IMR-90 (cell line): ENCODE results near the gene AKR1C2. TPM values are rescaled to one million over a fixed set of nuclear protein-coding genes. Genes with fewer than 3 reads are reported as not detected.
"Not testable (repeated sequence)": the region's sequence is repeated elsewhere in the genome, so short reads cannot be mapped to it uniquely, and the experiment has no call there.

Source experiments
- ATAC-seq: fragments of 200-7000 bp; cut with Tn5 transposase; 2 replicates; pipeline ENCODE4 v1.9.1; 2020; ENCODE audit warnings: low read depth, mild to moderate bottlenecking, moderate library complexity
- BruUV-seq: library from RNA; stranded (reverse); fragments of 400-500 nt; replicated peaks from 2 replicates; lab custom pipeline; 2021; lab: Mats Ljungman, UMichigan
- CTCF ChIA-PET: fragments of 300-600 bp; formaldehyde crosslinking; extraction: SDS; loops from one replicate; lab custom pipeline; 2021; ENCODE audit warnings: antibody characterized with exemption; lab: Yijun Ruan, JAX
- POLR2A ChIA-PET: fragments of 300-600 bp; sonication (Branson Sonifier 250); formaldehyde crosslinking; loops from one replicate; lab custom pipeline; 2022; ENCODE audit warnings: antibody characterized with exemption; ENCODE audit not compliant: unreplicated experiment; lab: Charles Lee
- DNase-seq: peaks from one replicate; pipeline ENCODE4 v3.0.0; 2013
- H2AFZ ChIP-seq: replicated peaks from 2 replicates; pipeline ENCODE3; 2013; ENCODE audit warnings: low read length, mild to moderate bottlenecking; ENCODE audit not compliant: poor library complexity
- H2AK5ac ChIP-seq: 2 replicates; pipeline ENCODE4 v1.6.1; 2013; ENCODE audit warnings: low read depth, low read length, inconsistent platforms
- H2AK9ac ChIP-seq: replicated peaks from 2 replicates; pipeline ENCODE3; 2013; ENCODE audit warnings: mild to moderate bottlenecking, low read depth, low read length, moderate library complexity; ENCODE audit not compliant: poor library complexity
- H2BK120ac ChIP-seq: 2 replicates; pipeline ENCODE4 v1.6.1; 2013; ENCODE audit warnings: low read depth, low read length, inconsistent platforms
- H2BK15ac ChIP-seq: 3 replicates; pipeline ENCODE4 v1.6.1; 2013; ENCODE audit warnings: low read depth, low read length, inconsistent platforms
- H2BK20ac ChIP-seq: 2 replicates; pipeline ENCODE4 v1.6.1; 2013; ENCODE audit warnings: low read depth, mild to moderate bottlenecking, inconsistent platforms, low read length, moderate library complexity
- H2BK5ac ChIP-seq: 2 replicates; pipeline ENCODE4 v1.6.1; 2013; ENCODE audit warnings: mild to moderate bottlenecking, low read depth, low read length, inconsistent platforms; ENCODE audit not compliant: poor library complexity, severe bottlenecking
- H3K14ac ChIP-seq: replicated peaks from 2 replicates; pipeline ENCODE4 v1.6.1; 2013; ENCODE audit warnings: low read depth, low read length, inconsistent platforms
- H3K18ac ChIP-seq: 2 replicates; pipeline ENCODE4 v1.6.1; 2013; ENCODE audit warnings: low read depth, low read length, control low read depth
- H3K23ac ChIP-seq: 2 replicates; pipeline ENCODE4 v1.6.1; 2013; ENCODE audit warnings: low read depth, low read length, inconsistent platforms
- H3K27ac ChIP-seq: 2 replicates; pipeline ENCODE4 v1.5.1; 2013; ENCODE audit warnings: mild to moderate bottlenecking, control low read depth, low read length; ENCODE audit not compliant: insufficient read depth
- H3K27me3 ChIP-seq: 2 replicates; pipeline ENCODE4 v1.6.1; 2013; ENCODE audit warnings: low read length; ENCODE audit not compliant: control insufficient read depth, insufficient read depth
- H3K36me3 ChIP-seq: 2 replicates; pipeline ENCODE4 v1.6.1; 2013; ENCODE audit warnings: low read length, mixed read lengths; ENCODE audit not compliant: control insufficient read depth, insufficient read depth
- H3K4ac ChIP-seq: 2 replicates; pipeline ENCODE4 v1.6.1; 2013; ENCODE audit warnings: low read depth, low read length, inconsistent platforms
- H3K4me1 ChIP-seq: 2 replicates; pipeline ENCODE4 v1.6.1; 2013; ENCODE audit warnings: low read length, mixed read lengths; ENCODE audit not compliant: control insufficient read depth, insufficient read depth
- H3K4me2 ChIP-seq: 2 replicates; pipeline ENCODE4 v1.6.1; 2013; ENCODE audit warnings: low read depth, mild to moderate bottlenecking, control low read depth, low read length, moderate library complexity
- H3K4me3 ChIP-seq: 2 replicates; pipeline ENCODE4 v1.5.1; 2013; ENCODE audit warnings: low read depth, mild to moderate bottlenecking, control low read depth, low read length, moderate library complexity; ENCODE audit not compliant: insufficient read depth
- H3K56ac ChIP-seq: 2 replicates; pipeline ENCODE4 v1.6.1; 2013; ENCODE audit warnings: low read length, inconsistent platforms; ENCODE audit not compliant: insufficient read depth; ENCODE audit errors: extremely low read depth
- H3K79me1 ChIP-seq, 2 experiments: 2 replicates each; pipeline ENCODE4 v1.6.1; 2013; ENCODE audit warnings: low read length in 2 of 2, inconsistent platforms in 1 of 2, low read depth in 1 of 2
- H3K9ac ChIP-seq: 2 replicates; pipeline ENCODE4 v1.6.1; 2013; ENCODE audit warnings: low read depth, low read length, control low read depth
- H3K9me1 ChIP-seq: 2 replicates; pipeline ENCODE4 v1.6.1; 2013; ENCODE audit warnings: low read length, inconsistent platforms; ENCODE audit not compliant: insufficient read depth
- H3K9me3 ChIP-seq: 2 replicates; pipeline ENCODE4 v1.6.1; 2013; ENCODE audit warnings: low read length; ENCODE audit not compliant: control insufficient read depth, insufficient read depth
- H4K20me1 ChIP-seq: 2 replicates; pipeline ENCODE4 v1.6.1; 2013; ENCODE audit warnings: low read length, inconsistent platforms; ENCODE audit not compliant: insufficient read depth
- H4K5ac ChIP-seq: 2 replicates; pipeline ENCODE4 v1.6.1; 2013; ENCODE audit warnings: mild to moderate bottlenecking, low read depth, low read length, control low read depth
- H4K8ac ChIP-seq, 2 experiments: 2 replicates each; pipeline ENCODE4 v1.6.1; 2013; ENCODE audit warnings: low read depth in 2 of 2, low read length in 2 of 2, control low read depth in 1 of 2, inconsistent platforms in 1 of 2
- H4K91ac ChIP-seq: 2 replicates; pipeline ENCODE4 v1.6.1; 2013; ENCODE audit warnings: low read depth, low read length, inconsistent platforms; ENCODE audit not compliant: insufficient read depth
- WGBS, 2 experiments: methylation state at CpG; one replicate each; pipeline versions ENCODE4 v1.1.5 to v1.1.7; 2013; ENCODE audit warnings: missing lambda C conversion rate in 2 of 2; ENCODE audit not compliant: insufficient read length in 1 of 2; ENCODE audit errors: extremely low coverage in 2 of 2; 5-methylcytosine and 5-hydroxymethylcytosine counted together
- dilution Hi-C: fragments of 300-500 bp; cut with HindIII; formaldehyde crosslinking; loops from one replicate; pipeline ENCODE4 v1.14.3; 2018; ENCODE audit warnings: low sequenced_read_pairs; ENCODE audit not compliant: unreplicated experiment
- in situ Hi-C: fragments of 300-500 bp; cut with MboI; formaldehyde crosslinking; loops from 3 replicates; pipeline ENCODE4 v1.14.3; 2019; ENCODE audit warnings: low sequenced_read_pairs, inconsistent platforms, mixed read lengths
- intact Hi-C: fragments of 100-400 bp; cut with micrococcal nuclease; formaldehyde crosslinking; loops from 2 replicates; pipeline ENCODE4 v1.10.0; 2022
- polyA plus RNA-seq, 3 experiments: library from polyadenylated mRNA; depleted of rRNA; stranded (reverse); fragments of >200 nt; gene quantifications; 2 replicates each; pipeline ENCODE4 v1.2.3, GENCODE V29; 2012; ENCODE audit warnings: low replicate concordance in 1 of 3
- total RNA-seq: library from RNA; depleted of rRNA; stranded (reverse); fragments of >200 nt; gene quantifications from 2 replicates; pipeline ENCODE4 v1.2.3, GENCODE V29; 2012

The AKR1C2 gene
- total and polyA plus RNA-seq, 2 of the 4 experiments (the other 2 are of a cell fraction), result 0.36 to 1.0 TPM

DNA sequence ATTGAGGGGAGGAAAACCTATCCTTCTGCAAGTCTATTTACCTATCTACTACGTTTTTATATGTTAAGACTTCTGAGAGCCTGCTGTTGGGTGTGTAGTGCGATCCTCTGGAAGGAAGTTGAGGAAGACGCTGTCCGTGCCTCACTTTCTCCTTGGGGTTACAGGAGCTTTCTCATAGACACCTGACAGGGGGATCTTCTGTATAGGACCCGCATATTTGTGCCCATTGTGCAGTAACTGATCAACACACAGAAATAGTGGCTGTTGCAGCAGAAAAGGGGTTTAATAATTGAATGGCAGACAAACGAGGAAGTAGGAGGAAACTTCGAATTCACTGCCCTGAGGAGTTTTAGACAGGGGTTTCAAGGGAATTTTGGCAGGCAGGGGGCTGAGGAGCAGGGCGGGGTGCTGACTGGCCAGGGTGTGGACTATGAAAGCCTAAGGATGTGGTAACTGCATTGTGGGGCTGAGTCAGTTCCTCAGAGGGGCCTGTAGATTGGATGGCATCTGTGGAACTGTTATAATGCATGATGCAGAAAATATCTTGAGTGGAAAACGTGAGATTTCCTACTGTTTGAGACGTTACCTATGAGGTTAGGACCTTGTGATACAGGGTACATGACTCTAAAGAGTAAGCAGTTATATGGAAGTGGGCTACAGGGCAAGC is 18.1 kb upstream of the AKR1C2 start:
- H3K14ac ChIP-seq, H3K18ac ChIP-seq, H4K20me1 ChIP-seq, intact Hi-C loops, POLR2A ChIA-PET, H3K4me3 ChIP-seq, H3K9ac ChIP-seq, dilution Hi-C loops, H2AFZ ChIP-seq, H3K36me3 ChIP-seq, H2BK120ac ChIP-seq, DNase-seq, H2BK15ac ChIP-seq, H3K9me1 ChIP-seq, H4K5ac ChIP-seq, H2BK5ac ChIP-seq, H2AK5ac ChIP-seq, H3K79me1 ChIP-seq, H3K4me2 ChIP-seq, H3K23ac ChIP-seq, H2AK9ac ChIP-seq, in situ Hi-C loops, H3K4me1 ChIP-seq, H4K8ac ChIP-seq, H2BK20ac ChIP-seq, ATAC-seq, CTCF ChIA-PET, H3K9me3 ChIP-seq, H4K91ac ChIP-seq, H3K27me3 ChIP-seq, BruUV-seq, H3K4ac ChIP-seq, H3K56ac ChIP-seq, H3K27ac ChIP-seq: not testable (repeated sequence)
- no CpG with 5 or more reads among the region's 10 CpGs for WGBS, 2 experiments
